Aorta (tissue), 5 donors: ENCODE measurements around the gene MMD. TPM values are rescaled to one million over a fixed set of nuclear protein-coding genes. Genes with fewer than 3 reads are reported as not detected.
A peak's percentile ranks its signal among the peaks of the same experiment; 100 is the strongest.

ENCODE experiments used
- ATAC-seq: fragments of 200-7000 bp; cut with Tn5 transposase; one replicate; pipeline ENCODE4 v1.9.1; 2022; ENCODE audit warnings: moderate library complexity; ENCODE audit not compliant: low FRiP score
- DNase-seq, 2 donors: peaks; one replicate each; pipeline ENCODE4 v3.0.0-alpha.2; 2020
- H3K27ac ChIP-seq, 2 donors: one replicate each; pipeline ENCODE4 v1.5.1; 2013; ENCODE audit warnings: low read length in 2 of 2, mild to moderate bottlenecking in 2 of 2, moderate library complexity in 2 of 2, control low read depth in 1 of 2, inconsistent platforms in 1 of 2, low read depth in 1 of 2
- H3K27me3 ChIP-seq, 2 donors: one replicate each; pipeline ENCODE4 v1.6.1; 2013; ENCODE audit warnings: control low read depth in 1 of 2, low read length in 1 of 2, mild to moderate bottlenecking in 1 of 2, moderate library complexity in 1 of 2; ENCODE audit not compliant: insufficient read depth in 2 of 2, control insufficient read depth in 1 of 2
- H3K36me3 ChIP-seq, 2 donors: one replicate each; pipeline ENCODE4 v1.6.1; 2013; ENCODE audit warnings: control low read depth in 1 of 2, low read length in 1 of 2, mild to moderate bottlenecking in 1 of 2; ENCODE audit not compliant: insufficient read depth in 2 of 2, control insufficient read depth in 1 of 2
- H3K4me1 ChIP-seq, 2 donors: one replicate each; pipeline ENCODE4 v1.6.1; 2013; ENCODE audit warnings: low read length in 2 of 2, control low read depth in 1 of 2, mild to moderate bottlenecking in 1 of 2, moderate library complexity in 1 of 2; ENCODE audit not compliant: insufficient read depth in 2 of 2, control insufficient read depth in 1 of 2
- H3K4me3 ChIP-seq, 2 donors: one replicate each; pipeline ENCODE4 v1.5.1; 2013; ENCODE audit warnings: low read length in 2 of 2, control low read depth in 1 of 2, mild to moderate bottlenecking in 1 of 2
- H3K9me3 ChIP-seq: one replicate; pipeline ENCODE4 v1.6.1; 2013; ENCODE audit warnings: mild to moderate bottlenecking, low read length; ENCODE audit not compliant: control insufficient read depth
- WGBS, 2 donors: extraction: QIAGEN DNeasy Blood & Tissue Kit; methylation state at CpG; one replicate each; pipeline ENCODE4 v1.1.7; 2013; 5-methylcytosine and 5-hydroxymethylcytosine counted together
- intact Hi-C, 2 donors: fragments of 100-400 bp; cut with DNase I; formaldehyde crosslinking; loops; one replicate each; pipeline versions ENCODE4 v1.14.2 to v1.15.0; 2022
- polyA plus RNA-seq, 2 donors: library from polyadenylated mRNA; stranded (reverse); fragments of 200-250 nt; gene quantifications; one replicate each; pipeline ENCODE4 v1.2.3, GENCODE V29; 2013
- total RNA-seq, 2 donors: library from RNA; stranded (reverse); fragmentation: NEBNext Ultra II Directional; extraction: Animal tissue kit (Norgen Biotek cat#: 25700); gene quantifications; one replicate each; pipeline ENCODE4 v1.2.1, GENCODE V29; 2021
- donor health status: healthy with polysubstance abuse.
- donor health status: Bipolar disorder and iron deficiency.
- donor health status: DM: no; HTN: no; CAD: no.
- donor health status: DM: no; HTN: no; CAD: no.
- donor health status: DM: yes; HTN: yes; CAD: no.

The MMD gene
- total and polyA plus RNA-seq, 4 donors = 3.3 to 13.9 (median 11.1) TPM

DNA sequence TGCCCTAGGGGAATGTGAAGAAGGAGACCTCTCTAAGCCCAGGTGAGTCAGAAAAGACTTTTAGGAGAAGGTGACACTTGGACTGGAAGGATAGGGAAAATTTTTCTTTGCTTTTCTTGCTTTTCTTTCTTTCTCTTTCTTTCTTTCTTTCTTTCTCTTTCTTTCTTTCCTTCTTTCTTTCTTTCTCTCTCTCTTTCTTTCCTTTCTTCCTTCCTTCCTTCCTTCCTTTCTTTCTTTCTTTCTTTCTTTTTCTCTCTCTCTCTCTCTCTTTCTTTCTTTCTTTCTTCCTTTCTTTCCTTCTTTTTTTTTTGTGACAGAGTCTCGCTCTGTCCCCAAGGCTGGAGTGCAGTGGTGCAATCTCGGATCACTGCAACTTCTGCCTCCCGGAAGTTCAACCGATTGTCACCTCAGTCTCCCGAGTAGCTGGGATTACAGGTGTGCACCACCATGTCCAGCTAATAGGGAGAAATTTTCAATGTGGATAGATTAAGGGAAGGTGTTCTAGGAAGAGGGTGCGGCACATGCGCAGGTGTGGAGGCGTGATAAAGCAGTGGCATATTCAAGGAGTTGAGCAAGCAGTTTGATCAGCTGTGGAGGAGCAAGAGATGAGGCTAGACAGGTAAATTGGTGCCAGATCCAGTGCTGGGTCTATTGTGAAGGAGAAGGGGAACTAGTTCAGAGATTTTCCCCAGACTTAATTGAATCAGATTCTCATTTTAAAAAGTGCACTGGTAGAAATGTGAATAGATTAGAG is 40.4 kb downstream of the MMD start:
- DNase-seq = no peak
- WGBS, 2 donors = 97 to 98% methylated on average over 8 of the region's 8 CpGs
- no peaks in the 10 kb centered on the region for H3K27me3 ChIP-seq
- ATAC-seq = no peak
- H3K27ac ChIP-seq = no peak overlapping the region
- H3K4me1 ChIP-seq = peaks cover 0 to 2% of the 10 kb centered on the region in 2 donors
- no peaks in the 10 kb centered on the region for H3K36me3 ChIP-seq
- no peak overlapping the region for H3K4me3 ChIP-seq
- intact Hi-C loops = no loop called here
- H3K9me3 ChIP-seq = no peaks in the 10 kb centered on the region

GRCh38 chr17:55377671-55378275 is 43.9 kb downstream of the MMD start:
- no peak overlapping the region for H3K4me3 ChIP-seq
- ATAC-seq (no peak), DNase-seq (no peak)
- peaks cover 3% of the 10 kb centered on the region for H3K9me3 ChIP-seq
- WGBS, 2 donors = 91 to 94% methylated on average over 6 of the region's 6 CpGs
- H3K4me1 ChIP-seq = peaks cover 0 to 2% of the 10 kb centered on the region in 2 donors
- no peak overlapping the region for H3K27ac ChIP-seq
- no peaks in the 10 kb centered on the region for H3K27me3 ChIP-seq
- intact Hi-C loops = no loop called here
- H3K36me3 ChIP-seq = no peaks in the 10 kb centered on the region

DNA sequence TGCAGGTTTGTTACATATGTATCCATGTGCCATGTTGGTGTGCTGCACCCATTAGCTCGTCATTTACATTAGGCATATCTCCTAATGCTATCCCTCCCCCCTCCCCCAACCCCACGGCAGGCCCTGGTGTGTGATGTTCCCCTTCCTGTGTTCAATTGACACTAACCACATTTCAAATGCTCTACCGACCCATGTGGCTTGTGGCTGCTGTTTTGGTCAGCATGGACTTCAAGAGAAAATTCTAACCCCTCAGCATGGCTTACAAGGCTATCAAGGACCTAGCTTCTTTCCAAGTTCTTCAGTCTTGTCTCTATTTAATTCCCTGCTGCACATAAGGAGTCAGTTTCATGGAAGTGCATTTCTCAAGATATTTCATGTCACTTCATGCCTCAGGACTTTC is 52.9 kb downstream of the MMD start:
- WGBS, 2 donors = 70 to 71% methylated on average over 3 of the region's 3 CpGs
- Histone ChIP-seq H3K4me1 (no peaks in the 10 kb centered on the region), H3K4me3 (no peak overlapping the region), H3K27me3 (no peaks in the 10 kb centered on the region), H3K9me3 (peaks cover 3% of the 10 kb centered on the region), H3K36me3 (no peaks in the 10 kb centered on the region), H3K27ac (no peak overlapping the region)
- ATAC-seq (no peak), DNase-seq (no peak)
- intact Hi-C loops = loop anchor here in 1 of 2 donors (10.0 kb wide), 1 partner anchor 146 kb away; the partner anchor contains the start of gene SMIM36

GRCh38 chr17:55366020-55366481 is 55.6 kb downstream of the MMD start:
- 86 to 87% methylated on average over 1 of the region's 1 CpG for WGBS, 2 donors
- Histone ChIP-seq H3K36me3 (no peaks in the 10 kb centered on the region), H3K4me1 (no peaks in the 10 kb centered on the region), H3K9me3 (no peaks in the 10 kb centered on the region), H3K27ac (no peak overlapping the region), H3K27me3 (no peaks in the 10 kb centered on the region), H3K4me3 (no peak overlapping the region)
- DNase-seq = no peak
- intact Hi-C loops = loop anchor here in 1 of 2 donors (10.0 kb wide), 1 partner anchor 149 kb away; the partner anchor contains the start of gene SMIM36
- ATAC-seq = no peak

DNA sequence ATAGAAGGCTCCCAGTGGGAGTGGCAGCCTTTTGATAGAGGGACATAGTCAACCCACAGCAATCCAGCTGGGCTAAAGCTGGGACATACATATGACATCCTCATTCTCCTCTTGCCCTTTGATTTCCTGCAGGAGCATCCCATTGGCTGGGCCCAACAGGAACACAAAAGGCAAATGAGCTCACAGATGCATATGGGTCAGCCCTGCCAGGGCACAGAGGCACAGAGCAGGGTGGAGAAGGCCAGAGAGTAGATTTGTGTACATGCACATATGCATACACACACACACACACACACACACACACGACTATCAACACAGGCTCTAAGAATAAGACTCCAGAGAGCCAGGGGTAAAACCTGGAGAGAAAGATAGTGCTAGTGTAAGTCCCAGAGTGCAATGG is 58.6 kb downstream of the MMD start:
- ATAC-seq (no peak), DNase-seq (no peak)
- Histone ChIP-seq H3K4me1 (no peaks in the 10 kb centered on the region), H3K4me3 (no peak overlapping the region), H3K36me3 (no peaks in the 10 kb centered on the region), H3K27me3 (no peaks in the 10 kb centered on the region), H3K27ac (no peak overlapping the region), H3K9me3 (no peaks in the 10 kb centered on the region)
- intact Hi-C loops = loop anchor here in 1 of 2 donors (10.0 kb wide), 1 partner anchor 152 kb away; the partner anchor contains the start of gene SMIM36
- WGBS, 2 donors = 70 to 80% methylated on average over 1 of the region's 1 CpG

- no peaks in the 10 kb centered on the region for H3K4me1 ChIP-seq
- intact Hi-C loops = loop anchor here in 1 of 2 donors (10.0 kb wide), 1 partner anchor 154 kb away; the partner anchor contains the start of gene SMIM36
- H3K36me3 ChIP-seq = no peaks in the 10 kb centered on the region
- DNase-seq (no peak), ATAC-seq (no peak)
- no peaks in the 10 kb centered on the region for H3K27me3 ChIP-seq
- no peaks in the 10 kb centered on the region for H3K9me3 ChIP-seq
- no peak overlapping the region for H3K27ac ChIP-seq
- H3K4me3 ChIP-seq = no peak overlapping the region
These were observed 60.7 kb downstream of the MMD start for GRCh38 chr17:55360971-55361370.

DNA sequence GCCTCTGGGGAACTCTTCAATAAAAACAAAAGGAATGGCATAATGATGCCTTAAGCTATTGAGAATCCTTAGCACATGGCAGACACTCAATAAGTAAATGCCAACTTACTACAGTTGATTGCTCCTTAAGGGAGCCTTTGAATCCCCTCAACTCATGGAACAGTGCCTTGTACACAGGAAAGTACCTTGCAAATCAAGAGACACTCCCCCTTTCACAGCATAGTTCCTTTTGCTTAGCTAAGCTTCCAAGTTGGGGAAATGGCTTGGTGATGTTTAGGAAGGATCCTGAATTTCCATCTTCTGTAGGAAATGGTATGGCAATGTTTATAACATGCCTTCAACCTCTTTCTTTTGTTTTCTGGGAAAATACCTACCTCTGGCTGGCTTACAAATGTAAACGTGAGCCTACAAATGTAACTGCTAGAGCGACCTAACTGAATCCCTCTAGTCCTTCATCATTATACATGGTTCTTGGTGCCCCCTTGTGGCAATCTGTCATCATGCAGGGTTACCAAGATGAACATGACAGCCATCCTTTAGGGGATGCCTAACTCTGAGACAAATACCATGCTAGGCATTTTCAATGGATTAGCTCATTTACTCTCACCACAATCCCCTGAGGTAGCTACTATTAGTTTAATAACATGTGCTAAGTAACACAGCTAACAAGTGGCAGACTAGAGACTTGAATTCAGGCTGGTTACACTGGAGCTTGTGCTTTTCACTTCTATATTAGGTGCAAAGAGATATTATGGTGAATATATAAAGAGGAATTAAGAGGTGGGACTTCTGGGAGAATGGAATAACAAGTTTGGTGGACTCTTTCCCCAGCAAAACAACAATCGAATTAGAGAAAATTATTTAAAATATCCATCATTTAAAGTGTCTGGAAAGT is 65.0 kb downstream of the MMD start:
- peak in 1 of 2 donors; percentile 72 for DNase-seq
- no peak overlapping the region for H3K4me3 ChIP-seq
- WGBS, 2 donors = 28 to 35% methylated on average over 3 of the region's 3 CpGs
- H3K9me3 ChIP-seq = no peaks in the 10 kb centered on the region
- intact Hi-C loops = loop anchor here in 1 of 2 donors (5.0 kb wide), 1 partner anchor 359 kb away; no protein-coding TSS in a partner anchor
- no peaks in the 10 kb centered on the region for H3K36me3 ChIP-seq
- H3K27ac ChIP-seq = no peak overlapping the region
- H3K4me1 ChIP-seq = no peaks in the 10 kb centered on the region
- ATAC-seq = peak; percentile 79
- no peaks in the 10 kb centered on the region for H3K27me3 ChIP-seq

- no peaks in the 10 kb centered on the region for H3K36me3 ChIP-seq
- no peaks in the 10 kb centered on the region for H3K4me1 ChIP-seq
- H3K27ac ChIP-seq = no peak overlapping the region
- no peaks in the 10 kb centered on the region for H3K9me3 ChIP-seq
- DNase-seq (no peak), ATAC-seq (no peak)
- H3K27me3 ChIP-seq = no peaks in the 10 kb centered on the region
- no peak overlapping the region for H3K4me3 ChIP-seq
- 95% methylated on average over 2 of the region's 2 CpGs for WGBS, 2 donors
- intact Hi-C loops = loop anchor here in 1 of 2 donors (5.0 kb wide), 1 partner anchor 358 kb away; no protein-coding TSS in a partner anchor
These were observed 66.7 kb downstream of the MMD start for GRCh38 chr17:55354941-55355340.
